HepG2 (cell line): ENCODE data around the gene TRIM3. TPM values are rescaled to one million over a fixed set of nuclear protein-coding genes. Genes with fewer than 3 reads are reported as not detected.

ENCODE experiments used
- EP300 ChIP-seq, 3 experiments: sonication (generic) in 1 of 3; formaldehyde crosslinking in 1 of 3; IDR thresholded peaks; 2 replicates each; pipeline versions ENCODE4 v1.5.1 to v1.6.1; 2011 to 2020; ENCODE audit warnings: low read depth in 2 of 3, low read length in 2 of 3, borderline replicate concordance in 1 of 3, improper control_type of control experiment in 1 of 3, mild to moderate bottlenecking in 1 of 3, missing genetic modification reagents in 1 of 3, moderate library complexity in 1 of 3
- ESRRA ChIP-seq: sonication (generic); formaldehyde crosslinking; IDR thresholded peaks from 2 replicates; pipeline ENCODE4 v1.5.1; 2020; ENCODE audit warnings: mild to moderate bottlenecking, low read depth, missing genetic modification reagents
- FOSL2 ChIP-seq: sonication (generic); formaldehyde crosslinking; IDR thresholded peaks from 2 replicates; pipeline ENCODE4 v1.4.0; 2020; ENCODE audit warnings: missing genetic modification reagents
- HNRNPK ChIP-seq: fragments of 200-400 bp; formaldehyde crosslinking; IDR thresholded peaks from 2 replicates; pipeline ENCODE4 v1.6.1; 2018; ENCODE audit warnings: low read length, low read depth, moderate library complexity, mild to moderate bottlenecking; ENCODE audit not compliant: poor library complexity, severe bottlenecking
- HOXA3 ChIP-seq: sonication (generic); formaldehyde crosslinking; IDR thresholded peaks from 2 replicates; pipeline ENCODE4 v1.5.0; 2020; ENCODE audit warnings: missing genetic modification reagents
- HOXA7 ChIP-seq: sonication (generic); formaldehyde crosslinking; IDR thresholded peaks from 2 replicates; pipeline ENCODE4 v1.8.1; 2022; ENCODE audit warnings: mild to moderate bottlenecking, missing genetic modification reagents, moderate library complexity
- JUND ChIP-seq: sonication (generic); formaldehyde crosslinking; IDR thresholded peaks from 2 replicates; pipeline ENCODE4 v1.8.0; 2022; ENCODE audit warnings: mild to moderate bottlenecking, missing genetic modification reagents
- KLF15 ChIP-seq: sonication (generic); formaldehyde crosslinking; IDR thresholded peaks from 2 replicates; pipeline ENCODE4 v1.8.1; 2023; ENCODE audit warnings: borderline replicate concordance, mild to moderate bottlenecking, inconsistent platforms, missing genetic modification reagents, mixed read lengths
- KMT2A ChIP-seq: sonication (generic); formaldehyde crosslinking; IDR thresholded peaks from 2 replicates; pipeline ENCODE4 v1.4.0; 2020; ENCODE audit warnings: missing genetic modification reagents
- MATR3 ChIP-seq: sonication (generic); formaldehyde crosslinking; IDR thresholded peaks from 2 replicates; pipeline ENCODE4 v1.4.0; 2020; ENCODE audit warnings: missing genetic modification reagents
- MEIS2 ChIP-seq: sonication (generic); formaldehyde crosslinking; IDR thresholded peaks from 2 replicates; pipeline ENCODE4 v1.9.0; 2021; ENCODE audit warnings: mild to moderate bottlenecking, missing genetic modification reagents
- NBN ChIP-seq: fragments of 450-650 bp; conservative IDR thresholded peaks from 2 replicates; pipeline ENCODE4 v1.6.1; 2017
- PAX8 ChIP-seq: sonication (generic); formaldehyde crosslinking; IDR thresholded peaks from 2 replicates; pipeline ENCODE4 v1.8.0; 2022; ENCODE audit warnings: mild to moderate bottlenecking, missing genetic modification reagents, borderline replicate concordance
- PRPF4 ChIP-seq: fragments of 200-400 bp; formaldehyde crosslinking; IDR thresholded peaks from 2 replicates; pipeline ENCODE4 v1.6.1; 2016; ENCODE audit warnings: low read length, low read depth; ENCODE audit not compliant: poor library complexity, severe bottlenecking
- RFXANK ChIP-seq: IDR thresholded peaks from 2 replicates; pipeline ENCODE4 v1.6.1; 2016
- RNF2 ChIP-seq: fragments of 450-650 bp; conservative IDR thresholded peaks from 2 replicates; pipeline ENCODE4 v1.6.1; 2016; ENCODE audit warnings: low read depth
- SIN3A ChIP-seq: IDR thresholded peaks from 2 replicates; pipeline ENCODE4 v1.6.1; 2011; ENCODE audit warnings: low read depth, mild to moderate bottlenecking, control low read depth, low read length, borderline replicate concordance
- SMAD9 ChIP-seq: sonication (generic); formaldehyde crosslinking; IDR thresholded peaks from 2 replicates; pipeline ENCODE4 v1.5.1; 2020; ENCODE audit warnings: mild to moderate bottlenecking, missing genetic modification reagents
- SOX6 ChIP-seq, 2 experiments: fragments of 450-650 bp in 1 of 2; sonication (generic) in 1 of 2; formaldehyde crosslinking in 1 of 2; IDR thresholded peaks; 2 replicates each; pipeline versions ENCODE4 v1.4.0 to v1.6.1; 2017 to 2020; ENCODE audit warnings: antibody characterized with exemption in 1 of 2, mild to moderate bottlenecking in 1 of 2, missing genetic modification reagents in 1 of 2
- ZNF143 ChIP-seq: sonication (generic); formaldehyde crosslinking; IDR thresholded peaks from 2 replicates; pipeline ENCODE4 v1.4.0; 2020; ENCODE audit warnings: missing genetic modification reagents
- ZNF253 ChIP-seq: sonication (generic); formaldehyde crosslinking; IDR thresholded peaks from 2 replicates; pipeline ENCODE4 v1.8.0; 2022; ENCODE audit warnings: mild to moderate bottlenecking, missing genetic modification reagents, borderline replicate concordance
- ZNF33B ChIP-seq: sonication (generic); formaldehyde crosslinking; IDR thresholded peaks from 2 replicates; pipeline ENCODE4 v1.5.1; 2020; ENCODE audit warnings: mild to moderate bottlenecking, missing genetic modification reagents
- ZNF530 ChIP-seq: sonication (generic); formaldehyde crosslinking; IDR thresholded peaks from 2 replicates; pipeline ENCODE4 v1.5.0; 2020; ENCODE audit warnings: low read depth, mild to moderate bottlenecking, missing genetic modification reagents
- ZNF780A ChIP-seq: sonication (generic); formaldehyde crosslinking; IDR thresholded peaks from 2 replicates; pipeline ENCODE4 v1.8.0; 2022; ENCODE audit warnings: mild to moderate bottlenecking, missing genetic modification reagents, moderate library complexity
- ZSCAN29 ChIP-seq: sonication (generic); formaldehyde crosslinking; conservative IDR thresholded peaks from 2 replicates; pipeline ENCODE4 v1.4.0; 2020; ENCODE audit warnings: mild to moderate bottlenecking, missing genetic modification reagents
- polyA plus RNA-seq, 8 experiments: library from polyadenylated mRNA; depleted of rRNA in 3 of 8; stranded (reverse) in 7 of 8; unstranded in 1 of 8; fragments of >200 nt; fragmentation: Illumina TruSeq in 4 of 8; extraction: Trizol in 4 of 8; gene quantifications; 2 replicates each; pipeline versions ENCODE4 v1.2.1 to v1.2.3, GENCODE V29; 2011 to 2016; ENCODE audit warnings: low read depth in 4 of 8, missing spikeins in 1 of 8, mixed read lengths in 1 of 8; ENCODE audit not compliant: insufficient read depth in 1 of 8
- total RNA-seq, 5 experiments: library from RNA; depleted of rRNA; stranded (reverse); fragments of >200 nt; fragmentation: Illumina TruSeq; extraction: Trizol; gene quantifications; 2 replicates each; pipeline ENCODE4 v1.2.3, GENCODE V29; 2016; ENCODE audit warnings: low read depth in 1 of 5
- TF ChIP-seq, protein P1 (sequence below): sonication (generic); formaldehyde crosslinking; IDR thresholded peaks from 2 replicates; pipeline ENCODE4 v1.5.1; 2020; ENCODE audit warnings: mild to moderate bottlenecking, missing genetic modification reagents, borderline replicate concordance
- TF ChIP-seq, protein P2 (sequence below): sonication (generic); formaldehyde crosslinking; IDR thresholded peaks from 2 replicates; pipeline ENCODE4 v1.4.0; 2020; ENCODE audit warnings: mild to moderate bottlenecking, missing genetic modification reagents

Gene TRIM3
- total and polyA plus RNA-seq, 2 of the 13 experiments (the other 11 are each of a cell fraction or from before 2014, with no cell fraction given): 3.6 to 6.3 TPM

DNA sequence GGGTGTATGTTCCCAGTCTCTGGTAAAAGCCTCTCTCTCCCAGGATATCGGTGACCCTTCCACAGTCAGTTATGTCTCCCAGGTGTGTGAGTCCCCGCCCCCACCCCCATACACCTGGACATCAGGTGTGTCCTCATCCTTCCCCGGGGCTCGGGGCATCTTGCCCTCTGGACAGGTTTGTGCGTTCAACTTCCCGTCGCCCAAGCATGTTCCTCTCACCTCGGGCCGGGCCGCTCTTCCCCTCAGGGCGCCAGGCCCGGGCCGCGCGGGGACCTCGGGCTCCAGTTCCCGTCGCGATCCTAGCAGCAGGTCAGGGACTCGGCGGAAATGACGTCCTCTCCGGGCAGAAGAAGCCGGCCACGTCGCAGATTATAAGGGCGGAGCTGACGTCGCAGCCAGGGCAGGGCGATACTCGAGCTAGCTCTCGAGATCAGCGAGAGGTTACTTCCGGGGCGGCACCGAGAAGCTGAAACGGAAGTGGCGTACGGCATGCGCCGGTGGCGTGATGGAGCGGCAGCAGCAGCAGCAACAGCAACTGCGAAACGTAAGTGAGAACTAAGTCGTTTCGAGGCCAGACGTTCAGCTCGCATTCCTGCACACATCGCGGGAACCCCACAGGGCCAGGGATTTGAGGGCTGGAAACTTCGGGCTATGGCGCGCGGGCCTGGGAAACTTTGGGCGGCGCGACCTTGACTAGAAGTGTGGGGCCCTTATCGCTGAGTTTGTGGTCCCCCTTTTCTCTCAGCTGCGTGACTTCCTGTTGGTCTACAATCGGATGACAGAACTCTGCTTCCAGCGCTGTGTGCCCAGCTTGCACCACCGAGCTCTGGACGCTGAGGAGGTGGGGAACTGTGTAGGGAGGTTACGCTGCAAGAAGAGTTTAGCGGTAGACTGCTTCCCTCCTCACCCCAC lies 7.5 kb upstream of the TRIM3 start, which contains the start of the genes ARFIP2 and TIMM10B (continued):
- TF ChIP-seq KLF15: no peak
- 0 out of 2 replicates have a peak, but pooled peaks have one; percentile 28 for TF ChIP-seq ZNF33B (CRISPR knock-in tag)
- TF ChIP-seq SIN3A: peak; percentile 76; the same call in 1 of the 2 replicates
- TF ChIP-seq JUND: peak; percentile 21; the same call in 1 of the 2 replicates
- no peak for TF ChIP-seq ZNF530 (CRISPR knock-in tag)
- TF ChIP-seq PRPF4: no peak
- TF ChIP-seq MATR3 (CRISPR knock-in tag): no peak
- peak; percentile 55 for TF ChIP-seq ZNF143
- peak in 1 of 2 experiments; percentile 43; a peak in 1 of 4 replicates for TF ChIP-seq EP300 (IDR thresholded peaks at IDR 0.05; ENCODE audit: low read depth in 2 of 2, low read length in 2 of 2)
- no peak; the same call in 1 of the 2 replicates for TF ChIP-seq EP300 (CRISPR knock-in tag; IDR thresholded peaks at IDR 0.05; ENCODE audit: borderline replicate concordance)
- peak; percentile 71 for TF ChIP-seq MEIS2 (CRISPR knock-in tag)
- no peak for TF ChIP-seq ESRRA (CRISPR knock-in tag)
- TF ChIP-seq, protein P1, sequence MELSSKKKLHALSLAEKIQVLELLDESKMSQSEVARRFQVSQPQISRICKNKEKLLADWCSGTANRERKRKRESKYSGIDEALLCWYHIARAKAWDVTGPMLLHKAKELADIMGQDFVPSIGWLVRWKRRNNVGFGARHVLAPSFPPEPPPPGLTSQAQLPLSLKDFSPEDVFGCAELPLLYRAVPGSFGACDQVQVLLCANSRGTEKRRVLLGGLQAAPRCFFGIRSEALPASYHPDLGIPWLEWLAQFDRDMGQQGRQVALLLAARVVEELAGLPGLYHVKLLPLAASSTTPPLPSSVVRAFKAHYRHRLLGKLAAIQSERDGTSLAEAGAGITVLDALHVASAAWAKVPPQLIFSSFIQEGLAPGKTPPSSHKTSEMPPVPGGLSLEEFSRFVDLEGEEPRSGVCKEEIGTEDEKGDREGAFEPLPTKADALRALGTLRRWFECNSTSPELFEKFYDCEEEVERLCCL (CRISPR knock-in tag): 0 out of 2 replicates have a peak, but pooled peaks have one; percentile 41
- no peak for TF ChIP-seq HNRNPK
- TF ChIP-seq SOX6 (IDR thresholded peaks at IDR 0.05): no peak
- peak; percentile 71 for TF ChIP-seq SOX6 (CRISPR knock-in tag; IDR thresholded peaks at IDR 0.05)
- TF ChIP-seq ZNF780A (CRISPR knock-in tag): no peak
- no peak for TF ChIP-seq ZNF253 (CRISPR knock-in tag)
- TF ChIP-seq SMAD9: 0 out of 2 replicates have a peak, but pooled peaks have one; percentile 38
- TF ChIP-seq PAX8 (CRISPR knock-in tag): no peak
- TF ChIP-seq RFXANK (CRISPR knock-in tag): no peak
- TF ChIP-seq HOXA3 (CRISPR knock-in tag): peak; percentile 98
- TF ChIP-seq, protein P2, sequence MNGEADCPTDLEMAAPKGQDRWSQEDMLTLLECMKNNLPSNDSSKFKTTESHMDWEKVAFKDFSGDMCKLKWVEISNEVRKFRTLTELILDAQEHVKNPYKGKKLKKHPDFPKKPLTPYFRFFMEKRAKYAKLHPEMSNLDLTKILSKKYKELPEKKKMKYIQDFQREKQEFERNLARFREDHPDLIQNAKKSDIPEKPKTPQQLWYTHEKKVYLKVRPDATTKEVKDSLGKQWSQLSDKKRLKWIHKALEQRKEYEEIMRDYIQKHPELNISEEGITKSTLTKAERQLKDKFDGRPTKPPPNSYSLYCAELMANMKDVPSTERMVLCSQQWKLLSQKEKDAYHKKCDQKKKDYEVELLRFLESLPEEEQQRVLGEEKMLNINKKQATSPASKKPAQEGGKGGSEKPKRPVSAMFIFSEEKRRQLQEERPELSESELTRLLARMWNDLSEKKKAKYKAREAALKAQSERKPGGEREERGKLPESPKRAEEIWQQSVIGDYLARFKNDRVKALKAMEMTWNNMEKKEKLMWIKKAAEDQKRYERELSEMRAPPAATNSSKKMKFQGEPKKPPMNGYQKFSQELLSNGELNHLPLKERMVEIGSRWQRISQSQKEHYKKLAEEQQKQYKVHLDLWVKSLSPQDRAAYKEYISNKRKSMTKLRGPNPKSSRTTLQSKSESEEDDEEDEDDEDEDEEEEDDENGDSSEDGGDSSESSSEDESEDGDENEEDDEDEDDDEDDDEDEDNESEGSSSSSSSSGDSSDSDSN (CRISPR knock-in tag): peak; percentile 51
- TF ChIP-seq FOSL2: peak; percentile 61
- TF ChIP-seq RNF2: peak; percentile 78
- TF ChIP-seq KMT2A (CRISPR knock-in tag): peak; percentile 48; the same call in 1 of the 2 replicates
- no peak for TF ChIP-seq ZSCAN29 (CRISPR knock-in tag)
- TF ChIP-seq NBN: no peak
- no peak for TF ChIP-seq HOXA7 (CRISPR knock-in tag)
